GM12872 (cell line): Measurements from ENCODE around the gene TNK2.

Source experiments
- TF ChIP-seq, protein P1 (sequence below): IDR thresholded peaks from 3 replicates; pipeline ENCODE4 v1.5.1; 2011; ENCODE audit warnings: low read depth, mild to moderate bottlenecking, low read length, moderate library complexity; ENCODE audit not compliant: insufficient read depth

TNK2 gene

DNA sequence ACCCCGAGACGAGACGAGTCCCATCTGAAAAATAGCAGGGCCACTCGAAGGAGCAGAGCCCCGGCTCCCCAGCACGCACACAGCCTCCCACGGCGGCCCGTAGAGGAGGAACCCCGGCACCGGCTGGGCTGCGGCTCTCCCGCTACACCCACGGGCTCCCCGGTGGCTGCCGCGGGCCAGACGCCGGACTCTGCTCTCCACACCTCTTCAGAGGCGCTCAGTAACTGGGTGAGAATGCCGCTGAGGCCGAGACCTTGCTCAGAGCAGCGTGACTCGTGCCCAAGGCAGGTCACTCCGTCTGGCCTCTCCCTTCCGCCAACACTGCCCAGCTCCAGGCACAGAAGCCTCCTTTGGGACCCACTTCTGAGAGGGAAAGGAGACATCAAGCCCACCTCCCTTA lies 34.4 kb downstream of the TNK2 start:
- TF ChIP-seq, protein P1, sequence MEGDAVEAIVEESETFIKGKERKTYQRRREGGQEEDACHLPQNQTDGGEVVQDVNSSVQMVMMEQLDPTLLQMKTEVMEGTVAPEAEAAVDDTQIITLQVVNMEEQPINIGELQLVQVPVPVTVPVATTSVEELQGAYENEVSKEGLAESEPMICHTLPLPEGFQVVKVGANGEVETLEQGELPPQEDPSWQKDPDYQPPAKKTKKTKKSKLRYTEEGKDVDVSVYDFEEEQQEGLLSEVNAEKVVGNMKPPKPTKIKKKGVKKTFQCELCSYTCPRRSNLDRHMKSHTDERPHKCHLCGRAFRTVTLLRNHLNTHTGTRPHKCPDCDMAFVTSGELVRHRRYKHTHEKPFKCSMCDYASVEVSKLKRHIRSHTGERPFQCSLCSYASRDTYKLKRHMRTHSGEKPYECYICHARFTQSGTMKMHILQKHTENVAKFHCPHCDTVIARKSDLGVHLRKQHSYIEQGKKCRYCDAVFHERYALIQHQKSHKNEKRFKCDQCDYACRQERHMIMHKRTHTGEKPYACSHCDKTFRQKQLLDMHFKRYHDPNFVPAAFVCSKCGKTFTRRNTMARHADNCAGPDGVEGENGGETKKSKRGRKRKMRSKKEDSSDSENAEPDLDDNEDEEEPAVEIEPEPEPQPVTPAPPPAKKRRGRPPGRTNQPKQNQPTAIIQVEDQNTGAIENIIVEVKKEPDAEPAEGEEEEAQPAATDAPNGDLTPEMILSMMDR = no peak

DNA sequence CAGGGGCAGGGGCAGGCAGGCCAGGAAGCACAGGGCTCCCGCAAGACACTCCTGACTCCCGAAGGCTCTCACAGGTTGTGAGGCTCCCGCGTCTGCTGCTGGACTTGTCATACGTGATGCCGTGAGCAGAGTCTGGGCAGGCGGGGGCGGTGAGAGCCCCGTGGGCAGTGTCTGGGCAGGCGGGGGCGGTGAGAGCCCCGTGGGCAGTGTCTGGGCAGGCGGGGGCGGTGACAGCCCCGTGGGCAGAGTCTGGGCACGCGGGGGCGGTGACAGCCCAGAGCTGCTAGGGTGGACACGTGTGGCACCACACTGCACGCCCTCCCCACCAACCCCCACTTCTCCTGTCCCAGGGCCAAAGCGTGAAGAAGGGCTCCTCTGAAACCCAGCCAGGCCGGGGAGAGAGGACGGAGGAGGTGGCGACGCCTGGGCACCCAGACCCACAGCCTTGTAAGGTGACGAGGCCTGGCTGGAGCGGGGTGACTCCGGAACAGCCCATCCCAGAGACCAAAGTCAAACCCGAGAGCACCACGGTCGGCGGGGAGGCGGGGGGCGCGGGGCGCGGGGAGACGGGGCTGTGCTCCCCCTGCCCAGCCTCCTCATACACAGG lies 35.0 kb downstream of the TNK2 start:
- TF ChIP-seq, protein P1 = no peak

DNA sequence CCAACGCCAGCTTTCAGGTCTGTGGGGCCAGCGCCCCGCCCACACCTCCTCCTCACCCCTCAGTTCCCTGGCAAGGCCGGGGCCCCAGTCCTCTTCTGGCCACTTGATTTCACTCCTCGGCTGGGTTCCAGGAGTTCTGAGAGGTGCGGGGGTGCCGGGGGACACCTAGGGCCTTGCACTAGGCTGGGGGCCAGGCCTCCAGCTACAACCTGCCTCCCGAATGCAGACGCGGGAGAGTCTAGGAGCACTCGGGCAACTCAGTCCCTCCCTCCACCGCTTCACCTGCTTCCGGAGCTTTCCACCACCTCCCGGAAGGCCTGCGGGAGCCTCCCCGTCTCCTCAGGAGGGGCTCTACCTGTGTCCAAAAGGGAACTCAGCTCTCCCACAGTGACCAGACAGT lies 35.6 kb downstream of the TNK2 start:
- TF ChIP-seq, protein P1 = no peak

DNA sequence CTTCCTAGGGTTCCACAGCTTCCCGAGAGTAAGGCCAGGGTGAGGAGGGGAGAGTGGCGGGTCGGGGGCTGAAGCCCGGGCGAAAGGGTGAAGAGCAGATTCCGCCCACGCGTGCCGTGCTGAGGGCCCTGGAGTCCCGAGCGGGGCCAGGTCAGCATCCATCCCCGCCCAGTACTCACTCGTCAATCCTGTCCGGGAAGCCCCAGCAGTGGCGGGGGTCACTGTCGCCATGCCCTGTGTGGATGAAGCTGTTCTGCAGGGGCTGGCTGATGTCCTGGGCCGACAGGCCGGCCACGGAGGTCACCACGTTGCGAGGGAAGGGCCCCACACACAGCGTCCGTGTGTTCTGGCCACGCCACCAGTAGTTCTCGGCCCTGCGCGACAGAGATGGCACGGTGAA lies 36.3 kb downstream of the TNK2 start:
- TF ChIP-seq, protein P1 = no peak

DNA sequence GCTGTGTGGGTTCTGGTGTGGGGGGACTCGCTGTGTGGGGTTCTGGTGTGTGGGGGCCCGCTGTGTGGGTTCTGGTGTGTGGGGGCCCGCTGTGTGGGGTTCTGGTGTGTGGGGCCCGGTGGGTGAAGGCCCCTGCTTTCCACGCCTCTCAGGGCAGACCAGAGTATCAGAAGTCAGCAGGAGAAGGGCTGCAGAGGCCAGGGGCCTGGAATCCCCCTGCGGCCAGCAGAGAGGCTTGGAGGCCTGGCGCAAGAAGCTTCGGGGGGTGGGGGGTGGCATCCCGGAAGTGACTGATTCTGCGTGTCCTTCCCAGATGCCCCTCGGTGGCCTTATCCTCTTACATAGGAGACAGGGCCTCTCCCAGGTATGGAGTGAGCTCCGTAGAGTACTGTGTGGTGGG lies 37.4 kb downstream of the TNK2 start:
- TF ChIP-seq, protein P1 = no peak

DNA sequence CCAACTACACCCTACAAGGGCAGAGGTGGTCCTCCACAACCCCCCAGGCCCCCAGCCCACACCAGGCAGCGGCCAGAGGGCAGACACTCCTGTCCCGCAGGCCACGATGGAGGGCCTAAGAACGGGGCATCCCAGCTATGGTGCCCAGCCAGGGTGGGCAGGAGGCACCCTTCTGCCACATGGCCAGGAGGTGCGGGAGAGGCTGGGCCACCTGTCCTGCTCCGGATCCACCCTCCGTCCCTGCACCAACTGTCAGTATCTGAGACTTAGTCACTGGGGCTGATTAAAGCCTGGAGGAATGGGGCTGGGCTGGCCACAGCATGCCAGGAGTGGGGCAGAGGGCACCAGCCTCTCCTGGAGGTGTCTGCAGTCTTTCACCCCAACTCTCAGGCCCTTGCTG lies 37.9 kb downstream of the TNK2 start:
- TF ChIP-seq, protein P1 = no peak

DNA sequence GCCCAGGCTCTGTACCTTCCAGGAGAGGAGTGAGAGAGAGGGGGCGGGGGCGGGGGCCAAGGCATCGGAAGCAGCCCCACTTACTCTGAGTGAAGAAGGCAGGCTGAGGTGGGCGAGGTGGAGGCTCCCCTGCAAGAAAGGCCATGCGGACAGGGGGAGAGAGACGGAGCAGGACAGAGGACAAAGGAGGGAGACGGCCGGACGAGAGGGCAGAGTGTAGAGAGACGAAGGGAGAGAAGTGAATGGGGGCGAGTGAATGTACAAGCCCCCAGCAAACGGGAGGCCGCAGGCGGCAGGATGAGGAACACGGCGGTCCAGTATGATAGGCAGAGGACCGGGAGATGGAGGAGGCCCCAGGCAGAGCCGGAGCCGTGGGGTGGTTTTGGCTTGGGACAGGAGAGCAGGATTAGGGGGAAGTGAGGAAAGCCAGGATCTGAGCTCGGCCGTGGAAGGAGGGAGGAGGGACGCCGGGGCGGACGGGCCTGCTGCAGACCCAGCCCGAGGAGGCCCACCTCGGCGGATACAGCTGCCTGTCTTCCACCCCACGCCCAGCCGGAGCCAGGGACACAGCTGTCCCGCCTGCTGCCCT lies 38.8 kb downstream of the TNK2 start:
- TF ChIP-seq, protein P1 = no peak
